ENCODE results near the gene F13B.
"Not testable (repeated sequence)": the region's sequence is repeated elsewhere in the genome, so short reads cannot be mapped to it uniquely, and the experiment has no call there.

F13B gene

GRCh38 chr1:197042676-197043341, 24.3 kb downstream of the F13B start:
- DNase-seq: no peak

- no peak for DNase-seq
Measured at GRCh38 chr1:197041486-197042353, 25.3 kb downstream of the F13B start.

GRCh38 chr1:197036861-197037260, 30.2 kb downstream of the F13B start:
- DNase-seq: no peak

GRCh38 chr1:197034631-197035339, 32.3 kb downstream of the F13B start:
- DNase-seq: not testable (repeated sequence)

- no peak for DNase-seq
Measured at GRCh38 chr1:197029749-197030148, 37.3 kb downstream of the F13B start.

GRCh38 chr1:197027359-197027758, 39.7 kb downstream of the F13B start:
- DNase-seq: no peak

- no peak for DNase-seq
Measured at GRCh38 chr1:197024460-197024859, 42.6 kb downstream of the F13B start.

- no peak for DNase-seq
Measured at GRCh38 chr1:197021716-197022115, 45.3 kb downstream of the F13B start.

GRCh38 chr1:197017558-197018146, 49.4 kb downstream of the F13B start:
- DNase-seq: no peak

- DNase-seq: no peak
Measured at GRCh38 chr1:197016751-197017150, 50.3 kb downstream of the F13B start.

GRCh38 chr1:197013234-197013633, 53.8 kb downstream of the F13B start:
- no peak for DNase-seq

GRCh38 chr1:197011614-197012013, 55.4 kb downstream of the F13B start:
- DNase-seq: no peak

GRCh38 chr1:197008861-197009260, 58.2 kb downstream of the F13B start:
- DNase-seq: no peak

GRCh38 chr1:197003132-197003531, 63.9 kb downstream of the F13B start:
- DNase-seq: no peak

- no peak for DNase-seq
Measured at GRCh38 chr1:197001828-197002227, 65.2 kb downstream of the F13B start.

GRCh38 chr1:196997423-196997822, 69.6 kb downstream of the F13B start:
- no peak for DNase-seq

GRCh38 chr1:196993916-196994315, 73.1 kb downstream of the F13B start:
- no peak for DNase-seq

- DNase-seq: not testable (repeated sequence)
Measured at GRCh38 chr1:196991919-196992651, 75.0 kb downstream of the F13B start.
